Thyroid gland (tissue), 4 donors: ENCODE results near the gene ADAMTS17. TPM values are rescaled to one million over a fixed set of nuclear protein-coding genes. Genes with fewer than 3 reads are reported as not detected.

Experiments
- DNase-seq, 2 donors: peaks; one replicate each; pipeline ENCODE4 v3.0.0-alpha.2; 2019
- H3K27ac ChIP-seq, 3 donors: fragments of 200-600 bp; sonication (generic); 1 replicate in 2 of 3; 2 replicates in 1 of 3; pipeline ENCODE4 v1.5.1; 2016 to 2019; ENCODE audit warnings: mild to moderate bottlenecking in 1 of 3, moderate library complexity in 1 of 3
- H3K27me3 ChIP-seq: fragments of 200-600 bp; sonication (generic); one replicate; pipeline ENCODE4 v1.5.1; 2019
- H3K36me3 ChIP-seq, 2 donors: fragments of 200-600 bp; sonication (generic); one replicate each; pipeline ENCODE4 v1.5.1; 2016 to 2019
- H3K4me1 ChIP-seq, 2 donors: fragments of 200-600 bp; sonication (generic); one replicate each; pipeline ENCODE4 v1.5.1; 2017 to 2019
- H3K4me3 ChIP-seq, 3 donors: fragments of 200-600 bp; sonication (generic); replicated peaks in 1 of 3; 1 replicate in 2 of 3; 2 replicates in 1 of 3; pipeline ENCODE4 v1.5.1; 2016; ENCODE audit warnings: mild to moderate bottlenecking in 1 of 3
- H3K9me3 ChIP-seq: fragments of 200-600 bp; sonication (generic); one replicate; pipeline ENCODE4 v1.5.1; 2017
- POLR2A ChIP-seq, 2 donors: fragments of 450-650 bp; IDR thresholded peaks; one replicate each; pipeline ENCODE4 v1.6.1; 2017; ENCODE audit warnings: antibody characterized with exemption in 2 of 2, mild to moderate bottlenecking in 2 of 2, moderate library complexity in 1 of 2
- WGBS, 2 donors: methylation state at CpG; one replicate each; pipeline ENCODE4 v1.1.5; 2017; 5-methylcytosine and 5-hydroxymethylcytosine counted together
- intact Hi-C: fragments of 100-400 bp; cut with DNase I; formaldehyde crosslinking; loops from one replicate; pipeline ENCODE4 v1.15.1; 2023
- total RNA-seq, 4 donors: library from RNA; depleted of rRNA; stranded (reverse); fragments of >200 nt; gene quantifications; one replicate each; pipeline ENCODE4 v1.2.3, GENCODE V29; 2016
- TF ChIP-seq, protein P1 (sequence below), 6 experiments: fragments of 200-600 bp in 3 of 6; fragments of 450-650 bp in 3 of 6; sonication (generic) in 3 of 6; IDR thresholded peaks; one replicate each; pipeline ENCODE4 v1.5.1; 2016 to 2019; ENCODE audit warnings: antibody characterized with exemption in 6 of 6, mild to moderate bottlenecking in 2 of 6, inconsistent platforms in 1 of 6, moderate library complexity in 1 of 6

ADAMTS17 gene
- total RNA-seq, 4 donors from 2014 or later = 3.5 to 667 (median 5.3) TPM

DNA sequence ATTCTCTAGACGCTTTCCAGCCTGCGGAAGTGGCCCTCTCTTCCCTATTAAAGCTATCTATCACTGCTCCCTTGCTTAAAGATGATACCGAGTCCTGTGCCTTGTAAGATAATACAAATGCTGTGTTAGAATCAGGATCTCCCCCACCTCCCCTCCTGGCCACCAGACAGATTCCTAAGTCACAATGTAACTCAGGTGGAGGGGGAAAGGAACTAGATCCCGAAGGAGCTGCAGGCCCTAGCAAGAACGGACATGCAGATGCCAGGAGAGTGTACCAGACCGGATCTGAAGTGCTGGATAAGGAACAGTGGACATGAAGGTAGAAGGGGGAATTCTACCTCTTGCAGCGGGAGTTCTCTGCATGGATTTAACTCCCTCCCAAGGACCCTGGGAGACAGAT, 377.8 kb downstream of the ADAMTS17 start:
- no peak for DNase-seq
- intact Hi-C loops = no loop called here
- Histone ChIP-seq H3K27ac (no peak overlapping the region), H3K36me3 (no peaks in the 10 kb centered on the region), H3K9me3 (no peaks in the 10 kb centered on the region), H3K4me3 (no peak overlapping the region), H3K4me1 (no peaks in the 10 kb centered on the region), H3K27me3 (no peaks in the 10 kb centered on the region)
- 94 to 96% methylated on average over 7 of the region's 7 CpGs for WGBS, 2 donors
- TF ChIP-seq, protein P1, sequence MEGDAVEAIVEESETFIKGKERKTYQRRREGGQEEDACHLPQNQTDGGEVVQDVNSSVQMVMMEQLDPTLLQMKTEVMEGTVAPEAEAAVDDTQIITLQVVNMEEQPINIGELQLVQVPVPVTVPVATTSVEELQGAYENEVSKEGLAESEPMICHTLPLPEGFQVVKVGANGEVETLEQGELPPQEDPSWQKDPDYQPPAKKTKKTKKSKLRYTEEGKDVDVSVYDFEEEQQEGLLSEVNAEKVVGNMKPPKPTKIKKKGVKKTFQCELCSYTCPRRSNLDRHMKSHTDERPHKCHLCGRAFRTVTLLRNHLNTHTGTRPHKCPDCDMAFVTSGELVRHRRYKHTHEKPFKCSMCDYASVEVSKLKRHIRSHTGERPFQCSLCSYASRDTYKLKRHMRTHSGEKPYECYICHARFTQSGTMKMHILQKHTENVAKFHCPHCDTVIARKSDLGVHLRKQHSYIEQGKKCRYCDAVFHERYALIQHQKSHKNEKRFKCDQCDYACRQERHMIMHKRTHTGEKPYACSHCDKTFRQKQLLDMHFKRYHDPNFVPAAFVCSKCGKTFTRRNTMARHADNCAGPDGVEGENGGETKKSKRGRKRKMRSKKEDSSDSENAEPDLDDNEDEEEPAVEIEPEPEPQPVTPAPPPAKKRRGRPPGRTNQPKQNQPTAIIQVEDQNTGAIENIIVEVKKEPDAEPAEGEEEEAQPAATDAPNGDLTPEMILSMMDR (IDR thresholded peaks at IDR 0.05) = no peak
- no peak for TF ChIP-seq POLR2A (IDR thresholded peaks at IDR 0.05)

DNA sequence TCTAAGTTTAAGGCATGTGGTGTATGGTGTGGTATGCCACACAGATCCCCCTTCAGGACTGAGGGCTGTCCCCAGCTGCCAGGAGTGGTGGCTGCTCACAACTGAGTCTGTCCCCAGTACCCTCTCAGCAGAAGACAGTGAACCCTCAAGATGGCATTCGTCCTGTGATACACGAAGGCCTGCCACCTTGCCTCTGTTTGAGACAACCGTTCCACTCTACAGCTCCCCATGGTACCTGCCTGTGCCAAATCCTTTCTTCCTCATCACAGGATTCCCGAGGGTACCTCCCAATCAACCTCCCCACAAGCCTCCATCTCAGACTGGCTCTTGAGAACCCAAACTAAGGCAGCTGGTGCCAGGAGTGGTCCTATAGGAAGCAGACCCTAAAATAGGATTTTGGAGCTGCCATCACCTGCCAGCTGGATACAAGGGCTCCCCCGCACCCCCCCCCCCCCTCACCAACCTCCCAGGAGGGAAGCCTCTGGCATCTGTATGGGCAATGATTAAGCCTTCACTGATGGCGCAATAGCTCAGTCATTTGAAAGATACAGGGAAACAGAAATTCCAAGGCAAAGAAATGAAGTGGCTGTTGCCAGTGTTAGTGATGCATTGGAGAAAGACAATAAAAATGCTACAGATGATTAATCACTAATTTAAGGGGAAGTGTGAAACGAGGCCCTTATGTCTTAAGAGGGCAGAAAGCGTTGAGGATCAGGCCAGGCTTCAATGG, 378.5 kb downstream of the ADAMTS17 start:
- peaks cover 0 to 3% of the 10 kb centered on the region in 2 donors for H3K4me1 ChIP-seq
- no peak for TF ChIP-seq POLR2A (IDR thresholded peaks at IDR 0.05)
- no peaks in the 10 kb centered on the region for H3K27me3 ChIP-seq
- no peak for DNase-seq
- H3K27ac ChIP-seq = no peak overlapping the region
- WGBS, 2 donors = 72 to 84% methylated on average over 8 of the region's 8 CpGs
- intact Hi-C loops = no loop called here
- no peak overlapping the region for H3K4me3 ChIP-seq
- H3K36me3 ChIP-seq = no peaks in the 10 kb centered on the region
- H3K9me3 ChIP-seq = no peaks in the 10 kb centered on the region

DNA sequence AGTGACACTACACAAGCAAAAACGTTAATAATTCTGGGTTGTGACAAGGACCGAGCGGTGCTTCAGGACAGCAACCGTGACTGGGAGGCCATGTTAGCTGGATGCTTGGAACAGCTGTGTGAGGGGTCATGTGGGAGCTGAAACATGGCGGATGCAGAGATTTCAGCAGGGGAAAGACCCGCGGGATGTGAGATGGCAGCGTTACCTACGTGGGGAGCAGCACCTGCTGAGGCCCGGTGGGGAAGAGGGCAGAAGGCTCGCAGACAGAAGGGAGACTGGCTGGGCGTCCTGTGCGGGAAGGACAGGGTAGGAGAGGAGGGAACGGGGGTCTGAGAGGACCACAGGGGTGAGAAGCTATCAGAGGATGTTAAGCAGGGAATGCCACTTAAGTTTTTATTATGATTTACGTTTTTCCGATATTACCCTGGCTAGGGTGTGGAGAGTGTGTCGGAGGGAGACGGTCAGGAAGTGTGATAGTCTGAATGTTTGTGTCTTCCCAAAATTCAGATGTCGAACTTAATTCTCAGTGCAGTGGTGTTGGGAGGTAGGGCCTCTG, 379.7 kb downstream of the ADAMTS17 start:
- intact Hi-C loops = no loop called here
- 94 to 95% methylated on average over 19 of the region's 19 CpGs for WGBS, 2 donors
- H3K4me1 ChIP-seq = peaks cover 0 to 4% of the 10 kb centered on the region in 2 donors
- no peaks in the 10 kb centered on the region for H3K27me3 ChIP-seq
- H3K36me3 ChIP-seq = no peaks in the 10 kb centered on the region
- TF ChIP-seq, protein P1 (IDR thresholded peaks at IDR 0.05) = no peak
- no peak for TF ChIP-seq POLR2A (IDR thresholded peaks at IDR 0.05)
- H3K27ac ChIP-seq = no peak overlapping the region
- H3K9me3 ChIP-seq = no peaks in the 10 kb centered on the region
- no peak for DNase-seq
- no peak overlapping the region for H3K4me3 ChIP-seq

DNA sequence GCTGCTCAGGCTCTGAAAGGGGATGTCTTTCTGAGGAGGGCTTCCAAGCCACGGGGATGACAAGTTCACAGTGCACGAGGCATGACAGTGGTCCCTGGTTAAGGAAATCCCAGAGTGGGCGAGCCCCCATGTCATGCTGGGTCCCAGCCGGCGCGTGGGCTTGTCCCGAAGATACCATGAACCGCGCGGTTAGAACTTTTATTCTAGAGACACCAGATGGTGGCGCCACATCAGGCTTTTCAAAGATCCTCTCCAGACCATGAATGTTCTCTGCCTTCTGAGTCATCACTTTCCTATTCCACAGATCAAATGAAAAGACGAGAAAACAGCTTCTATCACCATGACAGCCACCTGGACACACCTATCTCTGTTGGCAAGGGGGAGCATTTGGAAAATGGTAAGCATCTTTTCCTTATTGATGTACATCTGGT, 380.7 kb downstream of the ADAMTS17 start:
- peak in 1 of 2 donors; percentile 42 for DNase-seq
- no peak overlapping the region for H3K4me3 ChIP-seq
- WGBS, 2 donors = 64 to 66% methylated on average over 12 of the region's 12 CpGs
- peaks cover 0 to 4% of the 10 kb centered on the region in 2 donors for H3K4me1 ChIP-seq
- TF ChIP-seq POLR2A (IDR thresholded peaks at IDR 0.05) = no peak
- TF ChIP-seq, protein P1 (IDR thresholded peaks at IDR 0.05) = peak in 3 of 6 experiments; percentile 18 to 32 (median 25)
- H3K36me3 ChIP-seq = no peaks in the 10 kb centered on the region
- intact Hi-C loops = no loop called here
- no peak overlapping the region for H3K27ac ChIP-seq
- no peaks in the 10 kb centered on the region for H3K9me3 ChIP-seq
- no peaks in the 10 kb centered on the region for H3K27me3 ChIP-seq

DNA sequence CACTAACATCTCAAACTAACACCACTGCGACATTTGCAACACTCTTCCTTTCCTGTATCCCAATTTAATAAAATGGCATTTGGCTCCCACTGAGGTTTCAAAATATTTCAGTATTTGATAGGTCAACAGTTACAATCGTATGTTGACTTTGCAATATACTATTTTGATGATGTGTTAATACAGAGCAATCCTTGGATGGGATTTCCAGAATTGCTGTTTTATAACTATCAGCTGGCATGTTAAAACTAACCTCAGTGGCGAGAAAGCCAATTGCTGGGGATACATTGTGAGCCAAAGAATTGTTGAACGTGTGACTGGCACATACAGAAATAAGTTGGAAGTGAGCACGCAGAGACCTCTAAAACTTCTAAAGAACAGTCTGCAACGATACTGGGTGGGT, 382.4 kb downstream of the ADAMTS17 start:
- DNase-seq = no peak
- 91 to 92% methylated on average over 6 of the region's 6 CpGs for WGBS, 2 donors
- intact Hi-C loops = no loop called here
- no peaks in the 10 kb centered on the region for H3K27me3 ChIP-seq
- H3K9me3 ChIP-seq = no peaks in the 10 kb centered on the region
- no peaks in the 10 kb centered on the region for H3K36me3 ChIP-seq
- no peak overlapping the region for H3K27ac ChIP-seq
- no peak overlapping the region for H3K4me3 ChIP-seq
- peaks cover 0 to 4% of the 10 kb centered on the region in 2 donors for H3K4me1 ChIP-seq
- TF ChIP-seq POLR2A (IDR thresholded peaks at IDR 0.05) = no peak
- TF ChIP-seq, protein P1 (IDR thresholded peaks at IDR 0.05) = no peak
